HG02840 (cell line): Measurements from ENCODE around the gene ZNF490.
"Not testable (repeated sequence)": the region's sequence is repeated elsewhere in the genome, so short reads cannot be mapped to it uniquely, and the experiment has no call there.

Experiments
- ATAC-seq: cut with Tn5 transposase; IDR thresholded peaks from one replicate; pipeline ENCODE4 v1.9.1; 2021; ENCODE audit warnings: mild to moderate bottlenecking, moderate library complexity, moderate number of reproducible peaks; ENCODE audit not compliant: unreplicated experiment, low FRiP score

The ZNF490 gene

DNA sequence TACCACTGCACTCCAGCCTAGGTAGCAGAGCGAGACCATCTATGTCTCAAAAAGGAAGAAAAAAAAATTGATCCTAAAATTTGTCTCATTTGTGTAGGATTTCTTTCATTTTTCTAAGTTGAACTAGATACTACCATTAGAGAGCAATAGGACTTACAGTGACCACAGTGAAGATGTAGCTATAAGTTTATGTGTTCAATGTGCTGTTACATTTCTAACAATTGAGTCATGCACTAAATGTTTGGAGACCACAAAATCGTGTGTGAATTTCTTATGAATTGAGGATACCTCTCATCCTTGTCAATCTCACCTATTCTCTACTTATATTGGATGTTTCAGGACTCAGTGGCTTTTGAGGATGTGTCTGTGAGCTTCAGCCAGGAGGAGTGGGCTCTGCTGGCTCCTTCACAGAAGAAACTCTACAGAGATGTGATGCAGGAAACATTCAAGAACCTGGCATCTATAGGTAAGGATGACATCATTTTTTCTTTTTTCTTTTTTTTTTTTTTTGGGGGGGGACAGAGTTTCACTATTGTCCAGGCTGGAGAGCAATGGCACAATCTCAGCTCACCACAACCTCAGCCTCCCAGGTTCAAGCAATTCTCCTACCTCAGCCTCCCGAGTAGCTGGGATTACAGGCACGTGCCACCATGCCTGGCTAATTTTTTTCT is 12.9 kb upstream of the ZNF490 start:
- no peak for ATAC-seq

DNA sequence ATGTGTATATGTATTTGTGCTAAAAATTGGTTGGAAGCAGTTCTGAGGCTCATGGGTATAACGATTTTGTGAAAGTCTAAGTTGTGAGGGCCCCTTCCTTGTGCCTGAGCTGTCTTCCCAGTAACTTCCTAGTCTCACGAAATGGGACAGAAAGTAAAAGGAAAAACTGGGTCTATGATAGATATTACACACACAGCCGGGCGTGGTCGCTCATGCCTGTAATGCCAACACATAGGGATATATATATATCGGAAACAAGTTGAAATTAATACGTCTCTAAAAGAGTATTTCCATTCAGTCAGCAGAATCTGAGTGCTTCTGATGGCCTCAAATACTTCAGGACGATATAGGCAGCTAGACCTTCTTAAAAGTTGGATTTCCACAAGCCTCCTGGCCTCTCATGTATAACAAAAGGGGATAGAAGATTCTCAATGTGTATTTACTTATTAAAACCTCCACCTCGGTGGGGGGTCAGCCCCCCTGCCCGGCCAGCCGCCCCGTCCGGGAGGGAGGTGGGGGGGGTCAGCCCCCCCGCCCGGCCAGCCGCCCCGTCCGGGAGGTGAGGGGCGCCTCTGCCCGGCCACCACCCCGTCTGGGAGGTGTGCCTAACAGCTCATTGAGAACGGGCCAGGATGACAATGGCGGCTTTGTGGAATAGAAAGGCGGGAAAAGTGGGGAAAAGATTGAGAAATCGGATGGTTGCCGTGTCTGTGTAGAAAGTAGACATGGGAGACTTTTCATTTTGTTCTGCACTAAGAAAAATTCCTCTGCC is 10.8 kb upstream of the ZNF490 start:
- not testable (repeated sequence) for ATAC-seq

DNA sequence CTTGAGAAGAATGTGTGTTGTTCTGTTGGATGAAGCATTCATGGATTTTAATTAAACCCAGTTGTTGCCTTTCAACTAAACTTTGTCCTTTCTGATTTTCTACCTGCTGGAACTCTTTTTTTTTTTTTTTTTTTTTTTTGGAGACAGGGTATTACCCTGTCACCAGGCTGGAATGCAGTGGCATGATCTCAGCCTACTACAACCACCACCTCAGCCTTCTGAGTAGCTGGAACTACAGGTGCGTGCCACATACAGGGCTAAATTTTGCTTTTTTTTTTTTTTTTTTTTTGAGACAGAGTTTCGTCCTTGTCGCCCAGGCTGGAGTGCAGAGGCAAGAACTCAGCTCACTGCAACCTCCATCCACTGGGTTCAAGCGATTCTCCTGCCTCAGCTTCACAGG is 7.0 kb upstream of the ZNF490 start:
- no peak for ATAC-seq

DNA sequence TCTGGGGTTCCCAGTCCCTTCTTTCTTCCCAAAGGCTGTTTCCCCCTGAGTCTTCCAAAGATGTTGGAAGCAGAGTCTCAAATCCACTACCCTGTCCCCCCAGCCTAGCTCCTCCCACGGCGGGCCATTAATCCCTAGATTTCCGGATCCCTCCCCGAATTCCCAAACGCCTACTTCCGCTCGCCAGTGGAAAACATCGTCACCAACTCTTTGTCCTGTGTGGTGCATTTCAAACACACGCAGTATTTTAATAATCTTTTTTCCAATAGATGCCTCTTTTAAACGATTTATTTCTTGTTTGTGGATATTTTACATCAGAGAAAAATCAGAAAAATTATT is 717 bp upstream of the ZNF490 start:
- ATAC-seq: no peak

DNA sequence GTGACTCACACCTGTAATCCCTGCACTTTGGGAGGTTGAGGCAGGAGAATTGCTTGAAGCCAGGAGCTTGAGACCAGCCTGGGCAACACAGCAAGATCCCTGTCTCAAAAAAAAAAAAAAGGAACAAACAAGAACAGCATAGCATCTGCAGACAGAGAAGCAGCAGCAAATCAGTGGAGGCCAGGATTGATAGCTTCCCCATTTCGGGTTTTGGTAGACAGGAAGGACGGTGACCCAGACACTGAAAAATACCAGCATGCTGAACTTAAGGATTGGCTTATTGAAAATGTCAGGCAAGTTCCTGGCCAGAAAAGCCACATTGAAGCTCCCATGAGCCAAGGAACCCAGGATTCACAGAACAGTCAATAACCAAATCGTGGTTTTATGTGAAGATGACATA is 3.0 kb downstream of the ZNF490 start:
- no peak for ATAC-seq

DNA sequence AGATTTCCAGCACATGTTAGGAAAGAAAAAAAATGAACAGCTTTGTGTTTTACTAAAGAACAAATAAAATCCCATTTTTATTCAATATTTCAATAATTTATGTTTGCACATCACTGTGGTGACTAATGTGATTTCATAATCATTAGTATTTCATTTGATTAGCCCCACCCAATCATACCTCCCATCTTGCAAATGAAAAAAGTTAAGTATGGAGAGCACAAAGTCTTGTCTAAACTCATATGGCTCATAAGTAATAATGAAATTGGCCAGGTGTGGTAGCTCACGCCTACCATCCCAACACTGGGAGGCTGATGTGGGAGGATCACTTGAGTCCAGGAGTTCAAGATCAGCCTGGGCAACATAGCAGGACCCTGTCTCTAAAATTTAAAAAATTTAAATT is 3.8 kb downstream of the ZNF490 start:
- no peak for ATAC-seq

DNA sequence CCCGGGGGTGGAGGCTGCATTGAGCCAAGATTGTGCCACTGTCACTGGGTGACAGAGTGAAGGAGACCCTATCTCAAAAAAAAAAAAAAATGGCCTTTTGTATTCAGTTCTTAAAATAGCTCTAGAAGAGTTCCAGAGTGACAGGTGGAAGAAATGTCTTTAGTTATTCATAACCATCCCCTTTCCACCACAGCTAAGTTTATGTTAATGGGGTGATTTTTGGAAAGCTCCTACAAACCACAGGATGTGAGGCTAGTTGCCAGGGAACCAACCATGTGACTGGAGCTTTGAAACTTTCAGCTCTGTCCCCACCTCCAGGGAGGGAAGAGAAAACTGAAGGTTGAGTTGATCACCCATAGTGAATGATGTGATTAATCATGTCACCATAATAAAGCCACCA is 6.9 kb downstream of the ZNF490 start:
- peak; percentile 63 for ATAC-seq

DNA sequence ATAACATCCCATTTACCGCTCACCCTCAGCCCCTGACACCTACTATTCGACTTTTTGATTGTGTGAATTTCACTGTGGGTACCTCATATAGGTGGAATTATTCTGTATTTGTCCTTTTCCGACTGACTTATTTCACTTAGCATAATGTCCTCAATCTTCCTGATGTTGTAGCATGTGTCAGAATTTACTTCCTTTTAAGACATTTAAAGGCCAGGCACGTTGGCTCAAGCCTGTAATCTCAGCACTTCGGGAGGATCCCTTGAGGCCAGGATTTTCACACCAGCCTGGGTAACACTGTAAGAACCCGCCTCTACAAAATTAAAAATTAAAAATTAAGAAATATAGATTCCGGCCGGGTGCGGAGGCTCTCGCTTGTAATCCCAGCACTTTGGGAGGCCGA is 13.0 kb downstream of the ZNF490 start:
- ATAC-seq: no peak

DNA sequence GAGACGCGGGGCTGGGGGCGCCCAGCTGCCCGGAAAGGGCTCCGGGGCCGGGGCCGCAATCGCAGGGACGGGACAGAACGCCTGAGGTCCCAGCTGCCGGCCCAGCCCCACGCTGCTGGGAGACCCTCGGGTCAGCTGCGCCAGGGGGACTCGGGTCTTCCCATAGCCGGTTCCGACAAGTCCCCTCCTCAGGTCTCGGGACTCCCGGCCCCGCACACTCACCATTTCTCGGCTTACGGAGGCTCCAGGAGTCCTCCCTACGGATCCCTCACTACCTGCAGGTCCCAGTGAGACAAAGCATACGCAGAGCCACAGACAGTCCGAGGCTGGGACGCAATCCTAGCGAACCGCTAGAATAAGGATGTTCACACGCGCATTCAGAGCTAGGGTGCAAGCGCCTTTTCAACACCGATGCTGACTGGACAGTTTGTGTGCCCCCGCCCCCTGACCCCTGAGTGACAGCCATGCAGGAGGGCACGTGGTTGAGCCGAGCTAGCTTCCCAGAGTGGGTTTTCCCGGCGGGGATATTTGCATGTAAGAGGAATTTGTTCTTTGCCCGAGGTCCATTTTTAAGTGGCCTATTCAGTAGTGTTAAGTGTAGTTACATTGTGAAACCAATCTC is 13.6 kb downstream of the ZNF490 start:
- ATAC-seq: no peak

DNA sequence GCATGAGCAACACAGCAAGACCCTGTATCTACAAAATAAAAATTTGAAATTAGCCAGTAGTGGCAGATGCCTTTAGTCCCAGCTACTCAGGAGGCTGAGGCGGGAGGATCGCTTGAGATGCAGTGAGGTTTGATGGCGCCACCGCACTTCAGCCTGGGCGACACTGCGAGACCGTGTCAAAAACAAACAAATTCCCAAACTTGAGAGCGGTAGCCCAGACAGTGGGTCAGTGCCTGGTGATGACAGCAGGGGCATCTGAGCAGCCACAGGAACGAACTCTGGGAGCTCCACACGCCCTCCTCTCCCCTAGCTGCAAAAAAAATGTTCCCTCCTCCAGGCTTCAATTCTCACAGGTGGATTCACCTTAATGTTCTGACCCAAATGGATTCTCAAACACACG is 14.1 kb downstream of the ZNF490 start:
- ATAC-seq: no peak

DNA sequence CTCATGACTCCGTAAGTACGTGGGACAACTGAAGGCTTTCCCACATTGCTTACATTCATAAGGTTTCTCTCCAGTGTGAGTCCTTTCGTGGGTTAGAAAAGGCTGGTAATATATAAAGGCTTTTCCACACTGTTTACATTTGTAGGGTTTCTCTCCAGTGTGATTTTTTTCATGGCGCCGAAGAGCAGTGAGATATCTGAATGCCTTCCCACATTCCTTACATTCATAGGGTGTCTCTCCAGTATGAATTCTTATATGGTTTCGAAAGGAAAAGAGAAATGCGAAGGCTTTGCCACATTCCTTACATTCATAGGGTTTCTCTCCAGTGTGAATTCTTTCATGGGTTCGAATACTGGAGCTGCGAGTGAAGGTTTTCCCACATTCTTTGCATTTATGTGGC is 29.5 kb downstream of the ZNF490 start:
- ATAC-seq: no peak

DNA sequence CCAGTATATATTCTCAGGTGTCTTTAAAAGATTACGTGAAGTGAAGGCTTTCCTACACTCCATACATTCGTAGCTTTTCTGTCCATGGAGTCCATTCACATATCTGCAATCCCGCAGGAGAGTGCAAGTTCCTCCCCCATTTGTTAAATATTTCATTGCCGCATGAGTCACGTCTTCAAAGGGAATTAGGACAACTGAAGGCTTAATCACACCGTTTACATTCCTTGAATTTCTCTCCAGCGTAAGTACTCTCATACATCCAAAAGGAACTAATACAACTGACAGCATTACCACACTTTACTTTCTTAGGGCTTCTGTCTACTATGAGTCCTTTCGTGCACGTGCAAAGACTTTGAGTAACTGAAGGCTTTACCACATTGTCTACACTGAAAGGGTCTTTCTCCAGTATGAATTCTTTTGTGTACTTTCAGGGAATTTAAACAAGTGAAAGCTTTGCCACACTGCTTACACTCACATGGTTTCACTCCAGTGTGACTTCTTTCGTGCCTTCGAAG is 30.4 kb downstream of the ZNF490 start:
- no peak for ATAC-seq

DNA sequence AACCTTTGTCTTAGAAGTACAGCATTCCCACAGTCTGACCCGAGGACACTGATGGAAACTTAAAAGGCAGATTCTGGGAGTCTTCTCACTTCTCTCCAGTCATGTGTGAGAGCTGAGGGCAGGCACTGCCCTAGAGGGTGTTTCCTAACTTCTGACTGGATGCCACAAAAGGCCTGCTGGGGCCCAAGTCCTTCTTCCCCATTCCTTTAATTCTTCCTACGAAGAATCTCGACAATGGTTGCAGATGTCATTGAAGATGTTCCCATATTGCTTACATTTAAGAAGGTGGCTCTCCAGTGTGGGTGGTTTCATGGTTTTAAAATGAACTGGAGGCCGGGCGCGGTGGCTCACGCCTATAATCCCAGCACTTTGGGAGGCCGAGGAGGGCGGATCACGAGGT is 32.0 kb downstream of the ZNF490 start:
- no peak for ATAC-seq

DNA sequence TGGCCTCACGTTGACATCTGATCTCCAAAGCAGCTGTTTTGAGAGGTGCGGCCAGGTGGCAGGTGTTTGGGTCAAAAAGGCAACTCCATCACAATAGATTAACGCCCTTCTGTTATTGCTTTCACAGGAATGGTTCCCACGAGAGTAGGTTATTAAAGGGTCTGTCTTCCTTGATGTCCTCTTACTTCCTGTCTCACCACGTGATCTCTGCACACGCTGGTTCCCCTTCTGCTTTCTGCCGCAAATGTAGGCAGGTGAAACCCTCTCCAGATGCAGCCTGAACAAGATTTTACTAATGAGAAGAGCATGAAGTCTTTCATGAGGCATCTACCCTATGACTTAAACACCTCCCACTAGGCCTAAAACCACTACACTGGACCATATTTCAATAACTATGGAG is 36.6 kb downstream of the ZNF490 start:
- ATAC-seq: no peak

DNA sequence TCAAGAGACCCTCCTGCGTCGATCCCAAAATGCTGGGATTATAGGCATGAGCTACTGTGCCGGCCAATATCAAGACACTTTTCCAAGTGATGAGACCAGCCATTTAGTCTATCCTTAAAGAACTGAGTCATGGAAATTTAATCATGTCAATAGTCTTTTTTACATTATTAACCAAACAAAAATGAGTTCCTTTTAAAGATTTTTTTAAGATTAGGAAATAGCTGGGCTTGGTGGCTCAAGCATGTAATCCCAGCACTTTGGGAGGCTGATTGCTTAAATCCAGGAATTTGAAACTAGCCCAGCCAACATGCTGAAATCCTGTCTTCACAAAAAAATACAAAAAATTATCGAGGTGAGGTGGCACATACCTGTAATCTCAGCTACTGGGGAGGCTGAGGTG is 42.7 kb downstream of the ZNF490 start:
- no peak for ATAC-seq

DNA sequence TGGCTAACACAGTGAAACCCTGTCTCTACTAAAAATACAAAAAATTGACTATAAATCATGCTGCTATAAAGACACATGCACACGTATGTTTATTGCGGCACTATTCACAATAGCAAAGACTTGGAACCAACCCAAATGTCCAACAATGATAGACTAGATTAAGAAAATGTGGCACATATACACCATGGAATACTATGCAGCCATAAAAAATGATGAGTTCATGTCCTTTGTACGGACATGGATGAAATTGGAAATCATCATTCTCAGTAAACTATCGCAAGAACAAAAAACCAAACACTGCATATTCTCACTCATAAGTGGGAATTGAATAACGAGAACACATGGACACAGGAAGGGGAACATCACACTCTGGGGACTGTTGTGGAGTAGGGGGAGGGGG is 44.2 kb downstream of the ZNF490 start:
- ATAC-seq: not testable (repeated sequence)

DNA sequence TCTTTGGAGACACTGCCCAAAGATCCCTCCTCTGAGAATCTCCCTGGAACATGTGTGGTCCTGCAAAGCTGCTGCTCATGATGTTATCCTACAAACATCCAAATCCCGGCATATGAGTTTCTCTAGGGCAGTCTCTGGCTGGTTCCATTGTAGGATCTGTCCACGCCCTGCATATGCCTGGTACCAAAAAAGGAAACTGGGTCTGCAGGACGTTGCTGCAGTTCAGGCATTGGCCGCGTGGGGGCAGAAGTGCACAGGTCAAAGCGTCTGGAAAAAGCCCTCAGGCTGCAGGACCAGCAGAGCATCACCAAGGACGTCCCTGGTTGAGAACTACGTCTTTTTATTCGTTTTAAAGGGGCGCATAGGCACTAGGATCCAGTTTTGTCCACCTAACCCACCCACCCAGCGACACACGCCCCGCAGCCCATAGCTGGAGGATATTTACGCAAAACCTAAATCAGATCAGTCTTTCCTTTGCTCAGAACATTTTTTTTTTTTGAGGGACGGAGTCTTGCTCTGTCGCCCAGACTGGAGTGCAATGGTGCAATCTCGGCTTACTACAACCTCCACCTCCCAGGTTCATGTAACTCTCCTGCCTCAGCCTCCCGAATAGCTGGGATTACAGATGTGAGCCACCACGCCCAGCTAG is 46.5 kb downstream of the ZNF490 start:
- ATAC-seq: no peak

DNA sequence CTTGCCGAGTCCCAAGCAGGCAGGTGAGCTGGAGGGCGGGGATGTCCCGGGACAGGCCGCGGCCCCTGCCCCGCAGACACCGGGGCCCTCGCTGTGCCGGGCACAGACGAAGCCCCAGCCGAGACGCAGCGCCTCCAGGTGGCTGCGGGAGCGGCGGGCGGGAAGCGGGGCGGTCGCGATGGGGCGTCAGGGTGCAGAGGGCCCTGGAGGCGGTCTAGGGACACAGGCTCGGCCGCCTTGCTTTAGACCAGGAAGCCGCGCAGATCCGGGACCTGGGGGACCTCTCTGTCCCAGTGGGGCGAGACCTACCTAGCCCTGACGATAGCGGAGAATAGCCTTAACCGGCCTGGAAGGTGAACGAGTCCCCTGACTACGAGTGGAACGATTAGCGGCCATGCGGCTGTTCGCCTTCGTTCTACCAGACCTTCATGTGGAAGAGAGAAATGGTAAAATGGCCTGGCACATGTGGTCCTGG is 55.1 kb downstream of the ZNF490 start:
- no peak for ATAC-seq

DNA sequence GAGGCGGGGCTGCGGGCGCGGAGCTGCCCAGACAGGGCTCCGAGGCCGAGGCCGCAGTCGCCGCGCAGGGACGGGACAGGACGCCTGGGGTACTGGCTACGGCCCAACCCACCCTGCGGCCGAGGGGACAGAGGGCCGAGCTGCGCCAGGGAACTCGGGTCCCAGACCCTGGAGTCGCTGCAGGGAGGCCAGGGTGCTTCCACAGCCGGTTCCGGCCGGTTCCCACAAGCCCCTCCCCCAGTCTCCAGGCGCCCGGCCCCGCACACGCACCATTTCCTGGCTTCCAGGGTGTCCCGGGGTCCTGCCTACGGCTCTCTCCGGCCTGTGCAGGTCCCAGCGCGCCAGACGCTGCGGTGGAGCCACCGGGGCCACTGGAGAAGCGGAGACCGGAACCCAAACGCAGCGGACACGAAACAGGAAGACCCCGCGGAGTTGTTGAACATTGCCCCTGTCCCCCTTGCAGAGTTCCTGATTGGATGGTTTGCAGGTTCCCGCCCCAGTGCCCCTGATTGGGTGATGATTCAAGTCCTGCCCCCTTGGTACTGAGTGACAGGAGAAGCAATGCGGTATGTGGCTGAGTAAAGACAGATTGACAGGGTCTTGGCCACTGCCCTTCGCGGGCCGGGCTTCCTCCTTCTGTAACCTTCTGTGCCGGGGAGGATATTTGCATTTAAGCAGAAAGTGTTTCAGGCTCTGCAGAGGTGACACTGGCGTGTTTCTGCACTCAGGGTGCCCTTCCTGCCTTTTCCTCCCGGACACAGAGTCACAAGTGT is 59.4 kb downstream of the ZNF490 start, which contains the start of gene ZNF564:
Gene ZNF564, minus strand, starts transcription at position 423 of the 773 bp plus-strand sequence. Its CDS starts 150 bp downstream, at position 273.
- peak; percentile 98 for ATAC-seq

DNA sequence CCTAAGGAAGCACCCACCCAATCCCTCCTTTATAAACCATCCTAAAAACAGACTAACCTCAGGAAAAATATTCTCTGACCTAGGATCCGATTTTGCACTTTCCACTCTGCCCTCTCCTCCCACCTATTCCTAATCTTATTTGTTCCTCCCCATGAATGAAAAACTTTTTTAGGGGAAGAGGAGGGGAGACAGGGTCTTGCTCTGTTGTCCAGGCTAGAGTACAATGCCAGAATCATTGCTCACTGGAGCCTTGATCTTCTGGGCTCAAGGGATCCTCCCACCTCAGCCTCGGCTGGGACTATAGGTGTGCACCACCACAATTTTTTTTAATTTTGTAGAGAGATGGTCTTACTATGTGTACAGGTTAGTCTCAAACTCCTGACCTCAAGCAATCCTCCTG is 63.7 kb downstream of the ZNF490 start:
- ATAC-seq: no peak
